K562 treated with DMSO at 1 percent for 12 hours (cell line): Measurements from ENCODE around the gene TYROBP. TPM values are rescaled to one million over a fixed set of nuclear protein-coding genes. Genes with fewer than 3 reads are reported as not detected.

ENCODE experiments used
- total RNA-seq: library from RNA; unstranded; fragments of 300-600 nt; gene quantifications from 2 replicates; pipeline ENCODE4 v1.2.3, GENCODE V29; 2022; ENCODE audit not compliant: insufficient read depth

The TYROBP gene
- total RNA-seq, result 18.6 and 31.0 TPM in 2 replicates

DNA sequence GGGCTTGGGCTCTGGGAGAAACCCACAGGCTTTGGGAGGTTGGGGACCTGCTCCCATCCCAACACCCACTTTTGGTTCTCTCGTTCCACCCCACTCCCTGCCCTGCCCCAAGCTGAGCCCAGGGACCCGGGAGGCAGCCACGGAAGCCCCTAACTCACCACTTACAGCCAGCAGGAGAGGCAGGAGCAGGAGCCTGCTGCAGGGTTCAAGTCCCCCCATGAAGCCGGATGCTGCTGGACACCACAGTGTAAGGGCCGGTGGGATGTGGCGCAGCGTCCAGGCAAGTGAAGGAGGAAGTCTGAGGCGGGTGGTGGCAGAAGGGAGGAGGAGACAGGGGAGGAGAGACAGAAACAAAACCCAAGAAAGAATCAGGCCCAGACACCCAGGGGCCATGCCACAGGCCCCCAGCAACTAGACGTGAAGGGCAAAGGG lies at the start of gene TYROBP:
Gene TYROBP, minus strand, starts transcription at position 286 of the 432 bp plus-strand sequence. Its CDS starts 67 bp downstream, at position 219.

GRCh38 chr19:35935911-35936737 lies 28.0 kb upstream of the TYROBP start, which contains the start of gene LRFN3:
Gene LRFN3, plus strand, starts transcription at chr19:35936374. Its CDS starts 3,052 bp downstream, at chr19:35939426.

GRCh38 chr19:35901854-35902661 lies 6.0 kb downstream of the TYROBP start, which contains the start of gene HCST:
Gene HCST, plus strand, starts transcription at chr19:35902529. Its CDS starts 65 bp downstream, at chr19:35902594.

DNA sequence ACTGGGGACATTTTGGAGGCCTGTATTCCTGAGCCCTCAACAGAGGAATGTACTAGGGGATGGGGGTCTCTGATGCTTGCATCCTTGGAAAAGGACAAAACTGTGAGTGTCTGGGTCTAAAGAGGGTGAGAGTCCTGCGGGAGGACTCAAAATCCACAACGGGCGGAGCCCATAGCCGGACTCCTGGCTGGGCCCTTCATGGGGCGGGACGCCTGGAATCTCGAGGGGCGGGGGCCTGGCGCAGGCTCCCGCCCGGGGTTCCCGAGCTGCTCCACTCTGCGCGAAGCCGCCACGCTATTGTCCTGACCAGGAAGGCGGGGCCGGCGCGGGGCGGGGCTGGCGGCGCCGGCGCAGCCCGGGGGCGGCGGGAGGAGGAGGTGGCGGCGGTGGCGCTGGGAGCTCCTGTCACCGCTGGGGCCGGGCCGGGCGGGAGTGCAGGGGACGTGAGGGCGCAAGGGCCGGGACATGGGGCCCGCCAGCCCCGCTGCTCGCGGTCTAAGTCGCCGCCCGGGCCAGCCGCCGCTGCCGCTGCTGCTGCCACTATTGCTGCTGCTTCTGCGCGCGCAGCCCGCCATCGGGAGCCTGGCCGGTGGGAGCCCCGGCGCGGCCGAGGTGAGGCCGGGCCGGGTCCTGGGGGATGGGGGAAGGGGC lies 39.8 kb downstream of the TYROBP start, which contains the start of gene APLP1:
Gene APLP1, plus strand, starts transcription at position 403 of the 651 bp plus-strand sequence. Its CDS starts 63 bp downstream, at position 466.

GRCh38 chr19:35856546-35857149 lies 51.4 kb downstream of the TYROBP start, which contains the start of gene KIRREL2:
Gene KIRREL2, plus strand, starts transcription at chr19:35856911. Its CDS starts 209 bp downstream, at chr19:35857120.

Other genes with a start within 250 kb of the TYROBP start
- not detected in 2 replicates for gene UPK1A, start 241.8 kb downstream of the TYROBP start, total RNA-seq
- not detected in 2 replicates for gene ZBTB32, start 203.7 kb downstream of the TYROBP start, total RNA-seq
- gene KMT2B, start 190.3 kb downstream of the TYROBP start, total RNA-seq, result 20.4 and 28.5 TPM in 2 replicates
- 10.9 and 19.2 TPM in 2 replicates for gene IGFLR1, start 165.8 kb downstream of the TYROBP start, total RNA-seq
- gene U2AF1L4, start 162.9 kb downstream of the TYROBP start, total RNA-seq, result 4.5 and 8.7 TPM in 2 replicates
- 21.0 and 49.5 TPM in 2 replicates for gene PSENEN, start 162.6 kb downstream of the TYROBP start, total RNA-seq
- gene LIN37, start 159.7 kb downstream of the TYROBP start, total RNA-seq, result 24.0 and 25.9 TPM in 2 replicates
- gene HSPB6, start 151.3 kb downstream of the TYROBP start, total RNA-seq, result not detected in 2 replicates
- gene PROSER3, start 150.1 kb downstream of the TYROBP start, total RNA-seq, result 5.4 and 18.6 TPM in 2 replicates
- 4.2 and 5.9 TPM in 2 replicates for gene ARHGAP33, start 132.7 kb downstream of the TYROBP start, total RNA-seq
- not detected in 2 replicates for gene PRODH2, start 95.5 kb downstream of the TYROBP start, total RNA-seq
- 1.3 and 1.9 TPM in 2 replicates for gene NPHS1, start 55.8 kb downstream of the TYROBP start, total RNA-seq
- 0.20 TPM in 1 of 2 replicates, not detected in the other for gene KIRREL2, start 51.4 kb downstream of the TYROBP start, total RNA-seq
- 7.4 and 15.0 TPM in 2 replicates for gene APLP1, start 39.7 kb downstream of the TYROBP start, total RNA-seq
- 5.8 and 7.3 TPM in 2 replicates for gene NFKBID, start 7.8 kb downstream of the TYROBP start, total RNA-seq
- not detected in 2 replicates for gene HCST, start 5.8 kb downstream of the TYROBP start, total RNA-seq
- gene LRFN3, start 28.1 kb upstream of the TYROBP start, total RNA-seq, result not detected in 2 replicates
- 49.4 and 74.2 TPM in 2 replicates for gene SDHAF1, start 86.9 kb upstream of the TYROBP start, total RNA-seq
- gene SYNE4, start 100.5 kb upstream of the TYROBP start, total RNA-seq, result 0.46 TPM in 1 of 2 replicates, not detected in the other
- gene ALKBH6, start 105.9 kb upstream of the TYROBP start, total RNA-seq, result 35.2 and 37.1 TPM in 2 replicates
- gene CLIP3, start 124.6 kb upstream of the TYROBP start, total RNA-seq, result 0.53 and 2.6 TPM in 2 replicates
- gene THAP8, start 146.0 kb upstream of the TYROBP start, total RNA-seq, result 2.6 and 5.0 TPM in 2 replicates
- 19.3 and 36.3 TPM in 2 replicates for gene WDR62, start 146.6 kb upstream of the TYROBP start, total RNA-seq
- gene OVOL3, start 202.8 kb upstream of the TYROBP start, total RNA-seq, result not detected in 2 replicates
- gene POLR2I, start 206.6 kb upstream of the TYROBP start, total RNA-seq, result 103 and 135 TPM in 2 replicates
- 57.0 and 83.4 TPM in 2 replicates for gene TBCB, start 207.2 kb upstream of the TYROBP start, total RNA-seq
- gene CAPNS1, start 231.8 kb upstream of the TYROBP start, total RNA-seq, result 204 and 224 TPM in 2 replicates
- gene COX7A1, start 244.2 kb upstream of the TYROBP start, total RNA-seq, result not detected in 2 replicates